Smooth muscle cell (in vitro differentiated cells): ENCODE results near the gene CCT6A. TPM values are rescaled to one million over a fixed set of nuclear protein-coding genes. Genes with fewer than 3 reads are reported as not detected.
A peak's percentile ranks its signal among the peaks of the same experiment; 100 is the strongest.
"Not testable (repeated sequence)": the region's sequence is repeated elsewhere in the genome, so short reads cannot be mapped to it uniquely, and the experiment has no call there.

Source experiments
- DNase-seq: peaks from one replicate; lab custom pipeline; 2025; ENCODE audit not compliant: unreplicated experiment; lab: John Stamatoyannopoulos, UW
- H2AFZ ChIP-seq: fragments of 200-600 bp; sonication (generic); 2 replicates; pipeline ENCODE4 v1.6.0; 2016; ENCODE audit warnings: antibody characterized with exemption, low read depth, mild to moderate bottlenecking
- H3F3A ChIP-seq: fragments of 200-600 bp; sonication (generic); 2 replicates; pipeline ENCODE4 v1.6.0; 2017; ENCODE audit warnings: antibody characterized with exemption, low read depth
- H3K27ac ChIP-seq: fragments of 200-600 bp; sonication (generic); 2 replicates; pipeline ENCODE4 v1.5.1; 2016; ENCODE audit warnings: low read depth, mild to moderate bottlenecking
- H3K27me3 ChIP-seq: fragments of 200-600 bp; sonication (generic); 2 replicates; pipeline ENCODE4 v1.6.1; 2016; ENCODE audit warnings: low read depth, mild to moderate bottlenecking
- H3K36me3 ChIP-seq: fragments of 200-600 bp; sonication (generic); 2 replicates; pipeline ENCODE4 v1.5.1; 2016; ENCODE audit warnings: low read depth
- H3K4me1 ChIP-seq: fragments of 200-600 bp; sonication (generic); 2 replicates; pipeline ENCODE4 v1.5.1; 2016; ENCODE audit warnings: low read depth
- H3K4me2 ChIP-seq: fragments of 200-600 bp; sonication (generic); 2 replicates; pipeline ENCODE4 v1.6.0; 2016; ENCODE audit warnings: mild to moderate bottlenecking
- H3K4me3 ChIP-seq: fragments of 200-600 bp; sonication (generic); 2 replicates; pipeline ENCODE4 v1.5.1; 2016; ENCODE audit warnings: mild to moderate bottlenecking
- H3K79me2 ChIP-seq: fragments of 200-600 bp; sonication (generic); 2 replicates; pipeline ENCODE4 v1.6.0; 2016; ENCODE audit warnings: low read depth, mild to moderate bottlenecking
- H3K9ac ChIP-seq: fragments of 200-600 bp; sonication (generic); 2 replicates; pipeline ENCODE4 v1.6.0; 2016; ENCODE audit warnings: low read depth
- H3K9me3 ChIP-seq: fragments of 200-600 bp; sonication (generic); replicated peaks from 2 replicates; pipeline ENCODE4 v1.5.1; 2016; ENCODE audit warnings: low read depth
- H4K20me1 ChIP-seq: fragments of 200-600 bp; sonication (generic); 2 replicates; pipeline ENCODE4 v1.6.0; 2016; ENCODE audit warnings: low read depth
- CTCF ChIP-seq: fragments of 200-600 bp; sonication (generic); IDR thresholded peaks from 2 replicates; pipeline ENCODE4 v1.5.1; 2017; ENCODE audit warnings: borderline replicate concordance, mild to moderate bottlenecking, antibody characterized with exemption; ENCODE audit not compliant: insufficient read depth, poor library complexity, severe bottlenecking
- WGBS: methylation state at CpG from one replicate; pipeline ENCODE4 v1.1.7; 2016; ENCODE audit warnings: low lambda C conversion rate; 5-methylcytosine and 5-hydroxymethylcytosine counted together
- polyA plus RNA-seq: library from polyadenylated mRNA; unstranded; fragments of >200 nt; fragmentation: Nextera tagmentation; extraction: Ambion mirVana; gene quantifications from 2 replicates; pipeline ENCODE4 v1.2.1, GENCODE V29; 2016
- total RNA-seq: library from RNA; depleted of rRNA; stranded (reverse); fragments of >200 nt; gene quantifications from 2 replicates; pipeline ENCODE4 v1.2.3, GENCODE V29; 2014

Gene CCT6A
- total and polyA plus RNA-seq, 2 experiments from 2014 or later = 97.7 to 157 TPM

DNA sequence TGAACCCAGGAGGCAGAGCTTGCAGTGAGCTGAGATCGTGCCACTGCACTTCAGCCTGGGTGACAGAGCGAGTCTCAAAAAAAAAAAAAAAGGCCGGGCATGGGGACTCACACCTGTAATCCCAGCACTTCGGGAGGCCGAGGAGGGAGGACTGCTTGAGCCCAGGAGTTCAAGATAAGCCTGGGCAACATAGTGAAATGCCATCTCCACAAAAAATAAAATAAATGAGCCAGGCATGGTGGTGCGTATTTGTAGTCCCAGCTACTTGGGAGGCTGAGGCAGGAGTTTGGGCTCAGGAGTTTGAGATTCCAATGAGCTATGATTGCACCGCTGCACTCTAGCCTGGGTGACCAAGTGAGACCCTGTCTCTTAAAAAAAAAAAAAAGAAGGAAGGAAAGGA, 19.0 kb upstream of the CCT6A start:
- H3K9me3 ChIP-seq, H3K27ac ChIP-seq, H3K27me3 ChIP-seq, H3F3A ChIP-seq, H3K4me1 ChIP-seq, H3K9ac ChIP-seq, DNase-seq, H2AFZ ChIP-seq, H4K20me1 ChIP-seq, H3K36me3 ChIP-seq: not testable (repeated sequence)
- WGBS = 95% methylated on average over 7 of the region's 7 CpGs
- Histone ChIP-seq H3K4me2 (peak overlapping the region; percentile 87), H3K79me2 (peaks cover 16% of the 10 kb centered on the region), H3K4me3 (peak overlapping the region; percentile 74)

DNA sequence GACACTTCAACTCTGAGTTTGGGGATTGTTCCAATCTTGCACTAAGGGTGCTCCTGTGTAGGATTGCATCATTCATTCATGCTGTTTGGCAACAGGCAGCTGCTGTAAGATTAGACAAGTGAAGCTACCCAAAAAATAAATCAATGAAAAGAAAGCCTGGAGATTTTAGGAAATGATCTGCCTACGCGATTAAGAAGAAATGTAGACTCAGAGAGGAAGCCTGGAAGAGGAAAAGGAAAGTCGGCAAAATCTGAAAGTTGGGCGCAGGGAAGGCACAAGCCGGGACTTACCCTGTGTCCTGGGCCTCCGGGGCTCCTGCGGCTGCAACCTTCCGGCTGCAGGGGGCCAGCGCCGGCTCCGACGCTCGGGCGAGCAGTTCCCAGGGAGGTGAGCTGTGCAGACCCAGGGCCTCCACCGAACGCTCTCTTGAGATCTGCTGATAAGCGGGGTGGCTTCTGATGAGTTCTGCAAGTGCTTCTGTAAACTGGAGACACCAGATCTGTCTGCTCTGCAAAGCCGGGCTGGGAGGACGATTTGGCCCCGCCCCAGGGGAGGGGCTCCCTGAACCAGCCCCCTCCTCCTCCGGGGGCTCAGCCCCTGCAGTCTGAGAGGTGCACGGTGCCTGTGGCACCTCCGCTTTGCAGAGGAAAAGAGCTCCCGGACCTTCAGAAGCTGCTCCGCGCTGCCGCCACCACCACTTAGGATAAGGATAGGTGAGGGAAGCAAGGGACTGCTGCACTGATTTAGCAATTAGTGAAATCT, 17.7 kb upstream of the CCT6A start:
- Histone ChIP-seq H4K20me1 (no peaks in the 10 kb centered on the region), H3K4me3 (peak overlapping the region; percentile 74), H3F3A (no peaks in the 10 kb centered on the region), H3K4me1 (peaks cover 4% of the 10 kb centered on the region), H3K27me3 (no peaks in the 10 kb centered on the region), H3K79me2 (peaks cover 16% of the 10 kb centered on the region), H3K27ac (peak overlapping the region; percentile 9), H2AFZ (peak overlapping the region; percentile 91), H3K4me2 (peak overlapping the region; percentile 87), H3K9me3 (no peaks in the 10 kb centered on the region), H3K36me3 (no peaks in the 10 kb centered on the region), H3K9ac (peak overlapping the region; percentile 39)
- DNase-seq = peak; percentile 13
- 3% methylated on average over 27 of the region's 27 CpGs for WGBS
- TF ChIP-seq CTCF = peak; percentile 19

- Histone ChIP-seq H3K4me2 (no peak overlapping the region), H3K9ac (no peak overlapping the region), H3K36me3 (no peaks in the 10 kb centered on the region), H4K20me1 (no peaks in the 10 kb centered on the region), H3K79me2 (peaks cover 9% of the 10 kb centered on the region), H3K27me3 (no peaks in the 10 kb centered on the region), H3K27ac (no peak overlapping the region), H3K9me3 (no peaks in the 10 kb centered on the region), H2AFZ (no peak overlapping the region), H3K4me1 (no peaks in the 10 kb centered on the region), H3K4me3 (no peak overlapping the region), H3F3A (no peaks in the 10 kb centered on the region)
- DNase-seq = no peak
- no peak for TF ChIP-seq CTCF
- 90% methylated on average over 3 of the region's 3 CpGs for WGBS
These were observed 10.8 kb upstream of the CCT6A start for GRCh38 chr7:56040730-56041129.

- peaks cover 16% of the 10 kb centered on the region for H3F3A ChIP-seq
- H2AFZ ChIP-seq, H3K36me3 ChIP-seq, H3K4me1 ChIP-seq, H4K20me1 ChIP-seq, H3K9me3 ChIP-seq, H3K4me3 ChIP-seq, H3K27ac ChIP-seq, DNase-seq, H3K9ac ChIP-seq, H3K27me3 ChIP-seq, H3K4me2 ChIP-seq: not testable (repeated sequence)
- H3K79me2 ChIP-seq = peaks cover 10% of the 10 kb centered on the region
- 98% methylated on average over 2 of the region's 2 CpGs for WGBS
These were observed 5.8 kb upstream of the CCT6A start for GRCh38 chr7:56045758-56046157.
